Sigmoid colon (tissue), 7 donors: ENCODE results near the gene OIT3. TPM values are rescaled to one million over a fixed set of nuclear protein-coding genes. Genes with fewer than 3 reads are reported as not detected.
"Not testable (repeated sequence)": the region's sequence is repeated elsewhere in the genome, so short reads cannot be mapped to it uniquely, and the experiment has no call there.

Experiments used
- DNase-seq: peaks from one replicate; pipeline ENCODE4 v3.0.0-alpha.2; 2019
- H3K27ac ChIP-seq, 4 donors: fragments of 200-600 bp; sonication (generic); one replicate each; pipeline ENCODE4 v1.5.1; 2016 to 2019; ENCODE audit warnings: mild to moderate bottlenecking in 1 of 4
- H3K27me3 ChIP-seq, 3 donors: fragments of 200-600 bp; sonication (generic); one replicate each; pipeline ENCODE4 v1.5.1; 2019; ENCODE audit warnings: mild to moderate bottlenecking in 1 of 3
- H3K36me3 ChIP-seq, 4 donors: fragments of 200-600 bp; sonication (generic); one replicate each; pipeline ENCODE4 v1.5.1; 2016 to 2019
- H3K4me1 ChIP-seq, 4 donors: fragments of 200-600 bp; sonication (generic); one replicate each; pipeline ENCODE4 v1.5.1; 2017 to 2019
- H3K4me3 ChIP-seq, 4 donors: fragments of 200-600 bp; sonication (generic); one replicate each; pipeline ENCODE4 v1.5.1; 2017 to 2019; ENCODE audit warnings: mild to moderate bottlenecking in 2 of 4, moderate library complexity in 1 of 4
- H3K9me3 ChIP-seq, 4 donors: fragments of 200-600 bp in 3 of 4; sonication (generic) in 3 of 4; one replicate each; pipeline versions ENCODE4 v1.5.1 to v1.6.1; 2013 to 2019
- CTCF ChIP-seq, 4 experiments: fragments of 450-650 bp in 3 of 4; fragments of 200-600 bp in 1 of 4; IDR thresholded peaks; one replicate each; pipeline ENCODE4 v1.5.1; 2016 to 2019; ENCODE audit warnings: antibody characterized with exemption in 4 of 4, mild to moderate bottlenecking in 3 of 4, moderate library complexity in 2 of 4
- EP300 ChIP-seq, 4 donors: sonication (generic); formaldehyde crosslinking; IDR thresholded peaks; one replicate each; pipeline ENCODE4 v1.6.1; 2017; ENCODE audit warnings: antibody characterized with exemption in 4 of 4
- POLR2A ChIP-seq, 2 donors: fragments of 450-650 bp; IDR thresholded peaks; one replicate each; pipeline ENCODE4 v1.6.1; 2016; ENCODE audit warnings: antibody characterized with exemption in 2 of 2, mild to moderate bottlenecking in 2 of 2, moderate library complexity in 2 of 2
- POLR2AphosphoS5 ChIP-seq, 4 donors: sonication (generic); formaldehyde crosslinking; IDR thresholded peaks; one replicate each; pipeline ENCODE4 v1.6.1; 2017; ENCODE audit warnings: antibody characterized with exemption in 4 of 4
- WGBS, 2 donors: extraction: QIAGEN DNeasy Blood & Tissue Kit; methylation state at CpG; one replicate each; pipeline ENCODE4 v1.1.7; 2013; 5-methylcytosine and 5-hydroxymethylcytosine counted together
- intact Hi-C: fragments of 100-400 bp; cut with DNase I; formaldehyde crosslinking; loops from one replicate; pipeline ENCODE4 v1.15.1; 2023
- polyA plus RNA-seq, 3 donors: library from polyadenylated mRNA; stranded (reverse); fragments of 200-250 nt; gene quantifications; one replicate each; pipeline ENCODE4 v1.2.3, GENCODE V29; 2013
- total RNA-seq, 4 donors: library from RNA; depleted of rRNA; stranded (reverse); fragments of >200 nt; gene quantifications; one replicate each; pipeline ENCODE4 v1.1.0, GENCODE V29; 2016
- donor health status: healthy with polysubstance abuse.
- donor health status: Bipolar disorder and iron deficiency.
- donor health status: healthy.

The OIT3 gene
- total and polyA plus RNA-seq, 7 donors: 0.04 TPM; not detected in 6

DNA sequence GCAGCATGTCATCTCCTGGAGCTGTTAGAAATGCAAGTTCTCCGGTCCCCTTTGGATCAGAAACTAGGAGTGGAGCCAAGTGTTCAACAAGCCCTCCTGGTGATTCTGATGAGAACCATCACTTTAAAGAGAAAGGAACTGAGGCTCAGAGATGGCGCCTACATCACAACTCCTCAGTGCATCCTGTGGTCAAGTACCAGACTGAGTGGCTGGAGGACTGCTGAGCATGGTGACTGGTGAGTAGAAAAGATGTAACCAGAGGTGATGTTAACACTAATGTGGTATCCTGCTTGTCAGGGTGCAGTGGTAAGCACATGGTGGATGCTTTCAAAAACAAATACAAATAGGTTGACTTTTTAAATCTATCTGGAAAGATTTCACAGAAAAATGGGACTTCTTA lies 3.5 kb upstream of the OIT3 start:
- 96% methylated on average over 2 of the region's 2 CpGs for WGBS, 2 donors
- DNase-seq: no peak
- intact Hi-C loops: no loop called here
- Histone ChIP-seq H3K36me3 (peaks cover 0 to 28% (median 2%) of the 10 kb centered on the region in 4 donors), H3K4me1 (no peaks in the 10 kb centered on the region), H3K27me3 (no peaks in the 10 kb centered on the region), H3K4me3 (no peak overlapping the region), H3K9me3 (no peaks in the 10 kb centered on the region), H3K27ac (no peak overlapping the region)
- TF ChIP-seq CTCF (IDR thresholded peaks at IDR 0.05) (no peak), EP300 (IDR thresholded peaks at IDR 0.05) (no peak)

GRCh38 chr10:72895236-72895850 lies 1.8 kb downstream of the OIT3 start:
- TF ChIP-seq CTCF (IDR thresholded peaks at IDR 0.05) (no peak), EP300 (IDR thresholded peaks at IDR 0.05) (no peak), POLR2AphosphoS5 (IDR thresholded peaks at IDR 0.05) (no peak), POLR2A (IDR thresholded peaks at IDR 0.05) (no peak)

GRCh38 chr10:72898616-72899015 lies 5.1 kb downstream of the OIT3 start:
- H3K27ac ChIP-seq: no peak overlapping the region
- intact Hi-C loops: no loop called here
- WGBS, 2 donors: 96 to 97% methylated on average over 10 of the region's 10 CpGs

More at GRCh38 chr10:72895236-72895850, 1.8 kb downstream of the OIT3 start:
- intact Hi-C loops: no loop called here
- DNase-seq: no peak
- Histone ChIP-seq H3K4me3 (no peak overlapping the region), H3K9me3 (no peaks in the 10 kb centered on the region), H3K4me1 (no peaks in the 10 kb centered on the region), H3K27me3 (no peaks in the 10 kb centered on the region), H3K27ac (no peak overlapping the region), H3K36me3 (no peaks in the 10 kb centered on the region)
- 76 to 77% methylated on average over 11 of the region's 11 CpGs for WGBS, 2 donors

DNA sequence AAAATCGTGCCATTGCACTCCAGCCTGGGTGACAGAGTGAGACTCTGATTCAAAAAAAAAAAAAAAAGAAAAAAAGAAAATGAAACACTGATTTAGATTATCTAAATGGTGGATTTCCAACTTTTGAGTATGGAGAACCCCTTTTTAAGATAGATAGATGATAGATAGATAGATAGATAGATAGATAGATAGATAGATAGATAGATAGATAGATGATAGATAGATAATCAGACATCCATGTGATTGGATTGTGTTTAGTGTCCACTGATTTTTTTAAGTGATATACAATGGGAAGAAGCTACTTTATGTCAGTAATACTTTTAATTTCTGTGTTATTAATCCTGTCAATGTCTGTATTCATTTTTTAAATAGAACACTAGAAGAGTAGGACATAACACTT lies 6.0 kb downstream of the OIT3 start:
- 89 to 97% methylated on average over 1 of the region's 1 CpG for WGBS, 2 donors
- DNase-seq: no peak
- H3K36me3 ChIP-seq: no peaks in the 10 kb centered on the region
- H3K27ac ChIP-seq: no peak overlapping the region
- no peaks in the 10 kb centered on the region for H3K9me3 ChIP-seq
- intact Hi-C loops: no loop called here
- no peaks in the 10 kb centered on the region for H3K4me1 ChIP-seq
- no peaks in the 10 kb centered on the region for H3K27me3 ChIP-seq
- no peak overlapping the region for H3K4me3 ChIP-seq
- TF ChIP-seq POLR2AphosphoS5 (IDR thresholded peaks at IDR 0.05) (no peak), CTCF (IDR thresholded peaks at IDR 0.05) (no peak), EP300 (IDR thresholded peaks at IDR 0.05) (no peak), POLR2A (IDR thresholded peaks at IDR 0.05) (no peak)

More at GRCh38 chr10:72898616-72899015, 5.1 kb downstream of the OIT3 start:
- no peaks in the 10 kb centered on the region for H3K4me1 ChIP-seq
- H3K27me3 ChIP-seq: no peaks in the 10 kb centered on the region
- TF ChIP-seq POLR2AphosphoS5 (IDR thresholded peaks at IDR 0.05) (no peak), POLR2A (IDR thresholded peaks at IDR 0.05) (no peak), EP300 (IDR thresholded peaks at IDR 0.05) (no peak), CTCF (IDR thresholded peaks at IDR 0.05) (no peak)
- no peaks in the 10 kb centered on the region for H3K9me3 ChIP-seq
- H3K36me3 ChIP-seq: no peaks in the 10 kb centered on the region
- no peak overlapping the region for H3K4me3 ChIP-seq
- no peak for DNase-seq

GRCh38 chr10:72903941-72904446 lies 10.5 kb downstream of the OIT3 start:
- 71 to 89% methylated on average over 15 of the region's 15 CpGs for WGBS, 2 donors
- H3K27me3 ChIP-seq, DNase-seq, H3K27ac ChIP-seq, H3K4me3 ChIP-seq, H3K36me3 ChIP-seq, intact Hi-C loops, H3K4me1 ChIP-seq, H3K9me3 ChIP-seq: not testable (repeated sequence)
